TTC549 (cell line): ENCODE data around the gene SLN.

Source experiments
- FAIRE-seq: peaks from 2 replicates; lab custom pipeline; 2012; peaks lifted over from hg19 to GRCh38; lab: Jason Lieb, UNC

Gene SLN

GRCh38 chr11:107683807-107684206 lies 28.0 kb downstream of the SLN start:
- no peak for FAIRE-seq

GRCh38 chr11:107683061-107683460 lies 28.8 kb downstream of the SLN start:
- no peak for FAIRE-seq

DNA sequence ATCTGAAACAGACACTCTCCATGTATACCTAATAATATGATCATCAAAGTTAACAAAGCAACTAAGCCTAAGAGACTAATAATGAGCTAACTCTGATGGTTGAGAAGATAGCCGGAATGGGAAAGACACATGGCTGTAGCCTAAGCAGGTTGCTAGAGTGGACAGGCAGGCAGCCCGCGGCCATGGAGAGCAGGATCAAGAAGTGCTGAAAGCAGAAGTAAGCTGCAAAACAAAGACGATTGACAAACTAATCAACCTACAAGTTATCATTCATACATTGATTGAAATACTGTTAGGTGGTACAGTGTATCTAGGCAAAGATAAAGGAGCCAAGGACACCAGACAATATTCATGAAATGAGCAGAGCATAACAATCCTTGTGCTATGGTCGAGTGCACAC lies 29.3 kb downstream of the SLN start:
- no peak for FAIRE-seq

- FAIRE-seq, result no peak
Measured at GRCh38 chr11:107682171-107682570, 29.7 kb downstream of the SLN start.

DNA sequence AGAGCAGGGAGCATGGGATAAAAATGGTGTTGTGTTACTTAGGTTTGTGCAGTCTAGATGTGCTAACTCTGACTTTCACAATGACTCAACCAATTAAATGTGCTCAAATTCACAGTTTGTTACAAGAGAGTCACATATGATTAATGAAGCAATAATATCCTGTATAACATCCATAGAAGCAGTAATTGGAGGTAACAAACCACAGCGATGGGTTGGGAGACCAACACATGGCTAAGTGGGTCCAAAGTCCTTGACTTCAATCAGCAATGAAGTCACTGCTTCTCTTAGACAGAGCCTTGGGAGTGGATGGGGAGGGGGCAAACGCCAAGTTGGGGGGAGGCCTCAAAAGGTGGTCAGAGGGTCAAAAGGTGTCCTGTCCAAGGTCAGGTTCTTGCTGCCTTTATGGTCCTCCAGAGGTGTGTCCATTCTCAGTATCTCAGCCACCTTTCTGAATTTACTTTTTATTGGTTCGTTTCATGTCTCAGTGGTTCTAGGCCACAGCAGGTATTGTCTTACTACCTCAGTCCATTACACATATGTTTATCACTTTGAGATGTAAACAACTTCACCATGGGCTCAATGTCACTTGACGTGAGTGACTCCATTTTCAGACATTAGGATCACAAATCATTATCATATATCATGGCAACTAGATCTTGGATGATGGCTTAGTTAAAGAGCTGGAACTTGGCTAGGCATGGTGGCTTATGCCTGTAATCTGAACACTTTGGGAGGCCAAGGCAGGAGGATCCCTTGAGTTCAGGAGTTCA lies 32.4 kb downstream of the SLN start:
- no peak for FAIRE-seq

DNA sequence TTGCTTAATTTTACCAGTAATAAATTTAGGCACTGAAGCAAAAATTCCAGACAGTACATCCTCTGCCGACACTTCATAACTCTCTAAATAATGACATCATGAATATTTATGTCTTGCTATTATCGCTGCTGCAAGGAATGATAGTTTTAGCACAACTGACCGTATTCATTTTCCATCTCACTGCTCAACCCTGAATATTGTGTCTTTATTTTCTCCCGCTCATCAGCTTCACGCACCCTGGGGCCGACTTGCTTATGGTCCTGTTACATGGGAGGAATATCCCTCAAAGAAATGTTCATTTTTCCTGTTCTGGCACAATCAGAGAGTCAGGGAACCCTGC lies 33.3 kb downstream of the SLN start:
- FAIRE-seq, result no peak

GRCh38 chr11:107677924-107678631 lies 33.8 kb downstream of the SLN start:
- FAIRE-seq, result no peak

- no peak for FAIRE-seq
Measured at GRCh38 chr11:107676336-107677057, 35.4 kb downstream of the SLN start.

GRCh38 chr11:107675902-107676301 lies 36.0 kb downstream of the SLN start:
- FAIRE-seq, result no peak

DNA sequence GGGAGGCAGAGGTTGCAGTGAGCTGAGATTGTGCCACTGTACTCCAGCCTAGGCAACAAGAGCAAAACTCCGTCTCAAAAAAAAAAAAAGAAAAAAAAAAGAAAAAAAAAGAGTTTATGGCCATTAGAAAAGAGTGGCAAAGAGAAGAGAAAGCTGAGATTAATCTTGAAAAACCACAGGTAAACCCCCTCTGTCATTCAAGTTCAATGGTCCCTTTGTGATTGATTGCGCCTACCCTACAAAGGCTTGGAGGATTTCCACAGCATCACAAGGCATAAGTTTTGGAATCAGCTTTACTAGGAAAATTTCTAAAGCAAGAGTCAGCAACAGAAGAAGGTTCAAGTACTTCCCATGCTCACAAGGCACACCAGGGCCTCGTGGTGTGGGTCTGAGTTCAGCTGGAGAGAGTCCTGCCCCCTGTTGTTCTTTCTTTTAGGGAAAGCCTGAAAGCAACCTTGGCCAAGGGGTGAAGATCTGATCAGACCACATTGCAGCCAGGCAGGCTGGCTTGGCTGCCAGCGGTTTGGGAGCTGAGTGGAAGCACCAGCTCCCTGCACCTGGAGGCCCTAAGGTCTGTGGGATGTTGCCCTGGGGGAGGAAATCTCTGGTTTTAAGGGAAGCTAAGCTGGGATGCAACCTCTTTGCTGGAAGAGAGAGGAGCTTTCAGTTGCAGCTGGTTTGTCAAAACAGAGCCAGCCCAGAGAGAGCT lies 41.8 kb downstream of the SLN start:
- FAIRE-seq, result no peak

GRCh38 chr11:107669191-107669740 lies 42.6 kb downstream of the SLN start:
- no peak for FAIRE-seq

- no peak for FAIRE-seq
Measured at GRCh38 chr11:107666911-107667613, 44.8 kb downstream of the SLN start.

DNA sequence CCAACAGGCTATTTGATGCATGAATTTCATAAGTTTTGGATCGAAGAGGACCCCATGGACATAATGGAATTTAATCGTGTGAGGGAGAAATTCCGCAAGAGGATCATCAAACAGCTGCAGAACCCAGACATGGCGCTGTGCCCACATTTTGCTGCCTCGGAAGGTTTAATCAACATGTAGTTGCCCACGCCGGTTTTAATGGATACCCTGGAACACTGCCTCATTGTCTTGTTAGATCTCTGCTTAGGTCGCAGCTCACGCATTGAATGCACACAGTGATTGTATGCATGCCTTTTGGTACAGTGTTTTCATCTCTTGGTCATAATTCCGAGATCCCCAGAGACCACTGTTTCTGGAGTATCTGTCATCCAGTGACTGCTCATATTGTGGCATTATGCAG lies 46.8 kb downstream of the SLN start:
- no peak for FAIRE-seq

- FAIRE-seq, result no peak
Measured at GRCh38 chr11:107661656-107662055, 50.2 kb downstream of the SLN start.

DNA sequence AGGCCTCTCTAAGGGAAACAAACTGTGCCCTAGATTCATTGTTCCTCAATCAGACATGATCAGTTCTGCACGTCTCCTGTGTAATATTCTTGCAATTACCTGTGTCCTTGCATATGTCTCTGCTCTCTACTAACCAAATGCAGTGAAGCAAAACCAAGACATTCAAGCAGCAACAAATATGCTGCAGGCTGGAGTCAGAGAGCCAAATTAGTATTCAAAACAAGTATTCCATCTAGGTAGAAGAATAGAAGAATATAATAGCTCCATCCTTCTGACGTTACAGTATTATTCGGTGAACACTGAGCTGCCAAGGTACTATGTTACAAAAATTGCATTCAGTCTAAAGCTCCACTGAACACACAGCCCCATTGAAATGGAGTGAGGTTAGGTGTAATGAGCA lies 51.8 kb downstream of the SLN start:
- no peak for FAIRE-seq

DNA sequence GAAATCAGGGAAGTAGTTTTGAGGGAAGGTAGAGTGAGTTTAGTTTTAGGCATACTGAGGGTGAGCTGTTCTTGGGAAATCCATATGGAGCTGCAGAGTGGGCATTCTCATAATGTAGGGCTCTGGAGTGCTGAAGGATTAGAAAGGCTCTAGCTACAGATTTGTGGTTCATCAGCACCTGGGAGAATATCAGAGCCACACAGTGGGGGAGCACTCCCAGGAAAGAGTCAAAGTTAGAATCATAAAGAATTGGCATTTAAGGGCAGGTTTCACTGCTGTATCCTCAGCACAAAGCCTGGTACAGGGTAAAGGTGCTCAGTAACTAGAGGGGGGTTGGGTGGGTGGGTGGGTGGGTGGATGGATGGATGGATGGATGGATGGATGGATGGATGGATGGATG lies 52.5 kb downstream of the SLN start:
- FAIRE-seq, result no peak
